ENCODE results near the gene SRSF4. TPM values are rescaled to one million over a fixed set of nuclear protein-coding genes. Genes with fewer than 3 reads are reported as not detected.

SRSF4 gene
- total RNA-seq, 1 donor from 2014 or later: 111 TPM

DNA sequence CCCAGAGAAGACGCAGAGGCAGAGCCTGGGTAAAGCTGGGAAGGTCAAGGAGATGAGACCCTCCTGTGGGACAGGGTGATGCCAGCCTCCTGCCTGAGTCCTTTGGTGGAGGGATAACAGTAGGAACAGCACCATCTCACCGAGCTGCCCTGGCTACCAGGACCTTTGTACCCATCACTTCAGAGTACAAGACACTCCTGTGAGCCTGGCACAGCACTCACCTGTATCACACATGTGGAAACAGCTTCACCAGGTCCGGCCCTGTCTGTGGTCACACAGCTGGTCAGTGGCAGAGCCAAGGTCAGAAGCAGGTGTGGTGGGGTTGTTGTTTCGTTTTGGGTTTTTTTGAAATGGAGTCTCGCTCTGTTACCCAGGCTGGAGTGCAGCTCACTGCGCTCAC, 53.0 kb downstream of the SRSF4 start:
- Mint-ChIP-seq H3K27me3 (peaks cover 6% of the 10 kb centered on the region), H3K4me1 (ENCODE audit: low read depth) (peaks cover 8% of the 10 kb centered on the region), H3K27ac (no peak overlapping the region), H3K4me3 (ENCODE audit: low read depth) (no peak overlapping the region), H3K9me3 (ENCODE audit: low read depth) (no peaks in the 10 kb centered on the region), H3K36me3 (ENCODE audit: insufficient read depth) (no peaks in the 10 kb centered on the region)
- no peak for DNase-seq (ENCODE audit: low spot score, unreplicated experiment)
- TF ChIP-seq, protein P1, sequence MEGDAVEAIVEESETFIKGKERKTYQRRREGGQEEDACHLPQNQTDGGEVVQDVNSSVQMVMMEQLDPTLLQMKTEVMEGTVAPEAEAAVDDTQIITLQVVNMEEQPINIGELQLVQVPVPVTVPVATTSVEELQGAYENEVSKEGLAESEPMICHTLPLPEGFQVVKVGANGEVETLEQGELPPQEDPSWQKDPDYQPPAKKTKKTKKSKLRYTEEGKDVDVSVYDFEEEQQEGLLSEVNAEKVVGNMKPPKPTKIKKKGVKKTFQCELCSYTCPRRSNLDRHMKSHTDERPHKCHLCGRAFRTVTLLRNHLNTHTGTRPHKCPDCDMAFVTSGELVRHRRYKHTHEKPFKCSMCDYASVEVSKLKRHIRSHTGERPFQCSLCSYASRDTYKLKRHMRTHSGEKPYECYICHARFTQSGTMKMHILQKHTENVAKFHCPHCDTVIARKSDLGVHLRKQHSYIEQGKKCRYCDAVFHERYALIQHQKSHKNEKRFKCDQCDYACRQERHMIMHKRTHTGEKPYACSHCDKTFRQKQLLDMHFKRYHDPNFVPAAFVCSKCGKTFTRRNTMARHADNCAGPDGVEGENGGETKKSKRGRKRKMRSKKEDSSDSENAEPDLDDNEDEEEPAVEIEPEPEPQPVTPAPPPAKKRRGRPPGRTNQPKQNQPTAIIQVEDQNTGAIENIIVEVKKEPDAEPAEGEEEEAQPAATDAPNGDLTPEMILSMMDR (IDR thresholded peaks at IDR 0.05; ENCODE audit: unreplicated experiment): no peak

DNA sequence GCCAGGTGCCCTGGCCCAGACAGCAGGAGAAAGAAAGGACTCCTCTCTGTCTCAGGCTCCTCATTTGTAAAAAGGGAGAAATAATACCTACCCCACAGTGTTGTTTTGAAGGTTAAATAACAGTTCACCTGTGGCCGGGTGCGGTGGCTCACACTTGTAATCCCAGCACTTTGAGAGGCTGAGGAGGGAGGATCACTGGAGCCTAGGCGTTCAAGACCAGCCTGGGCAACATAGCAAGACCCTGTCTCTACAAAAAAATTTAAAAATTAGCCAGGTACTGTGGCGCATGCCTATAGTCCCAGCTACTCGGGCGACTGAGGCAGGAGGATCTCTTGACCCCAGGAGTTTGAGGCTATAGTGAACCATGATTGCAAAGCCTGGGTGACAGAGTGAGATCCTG, 55.5 kb downstream of the SRSF4 start:
- TF ChIP-seq, protein P1 (IDR thresholded peaks at IDR 0.05; ENCODE audit: unreplicated experiment): no peak
- Mint-ChIP-seq H3K4me1 (ENCODE audit: low read depth) (peaks cover 8% of the 10 kb centered on the region), H3K9me3 (ENCODE audit: low read depth) (no peaks in the 10 kb centered on the region), H3K4me3 (ENCODE audit: low read depth) (peak overlapping the region; percentile 67), H3K27ac (peak overlapping the region; percentile 96), H3K27me3 (peaks cover 6% of the 10 kb centered on the region), H3K36me3 (ENCODE audit: insufficient read depth) (no peaks in the 10 kb centered on the region)
- no peak for DNase-seq (ENCODE audit: low spot score, unreplicated experiment)

DNA sequence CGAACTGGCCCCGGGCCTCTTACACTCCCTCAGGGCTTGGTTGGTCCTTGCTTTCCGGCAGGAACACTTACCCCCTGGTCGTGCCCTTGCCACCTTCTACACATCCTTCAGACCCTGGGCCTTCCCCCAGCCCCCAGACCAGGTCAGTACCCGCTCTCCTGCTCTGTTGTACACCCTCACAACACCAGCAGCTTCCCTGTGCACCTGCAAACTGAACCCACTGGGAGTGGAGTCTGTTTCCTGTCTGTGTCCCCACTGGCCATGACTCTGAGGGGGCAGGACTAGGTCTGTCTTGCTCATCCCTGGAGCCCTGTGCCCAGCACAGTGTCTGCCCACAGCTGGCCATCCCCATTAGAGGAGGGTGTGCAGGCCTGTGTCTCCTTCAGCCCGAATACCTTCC, 55.9 kb downstream of the SRSF4 start:
- no peaks in the 10 kb centered on the region for H3K9me3 Mint-ChIP-seq (ENCODE audit: low read depth)
- H3K36me3 Mint-ChIP-seq (ENCODE audit: insufficient read depth): peaks cover under 1% of the 10 kb centered on the region
- TF ChIP-seq, protein P1 (IDR thresholded peaks at IDR 0.05; ENCODE audit: unreplicated experiment): no peak
- peak overlapping the region; percentile 96 for H3K27ac Mint-ChIP-seq
- no peak for DNase-seq (ENCODE audit: low spot score, unreplicated experiment)
- peak overlapping the region; percentile 67 for H3K4me3 Mint-ChIP-seq (ENCODE audit: low read depth)
- H3K4me1 Mint-ChIP-seq (ENCODE audit: low read depth): peaks cover 8% of the 10 kb centered on the region
- peaks cover 8% of the 10 kb centered on the region for H3K27me3 Mint-ChIP-seq

DNA sequence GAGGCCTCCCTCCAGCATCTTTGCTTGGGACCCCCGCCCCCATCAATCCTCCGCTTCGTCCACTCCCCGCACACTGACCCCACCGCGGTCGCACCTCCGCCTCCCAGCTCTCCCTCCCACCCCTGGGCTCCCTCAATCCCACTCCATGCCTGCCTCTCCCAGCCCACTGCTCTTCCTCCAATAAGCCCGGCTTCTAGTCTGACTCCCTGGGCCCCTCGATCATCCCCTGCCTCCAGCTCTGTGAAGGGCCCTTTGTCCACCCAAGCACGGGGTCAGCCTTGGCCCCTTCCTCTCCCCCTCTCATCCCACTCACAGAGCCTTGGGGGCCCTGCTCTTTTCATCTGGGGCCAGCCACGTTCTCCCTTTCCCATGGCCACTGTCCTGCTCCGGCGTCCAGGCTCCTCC, 56.5 kb downstream of the SRSF4 start:
- H3K27ac Mint-ChIP-seq: peak overlapping the region; percentile 96
- TF ChIP-seq, protein P1 (IDR thresholded peaks at IDR 0.05; ENCODE audit: unreplicated experiment): no peak
- DNase-seq (ENCODE audit: low spot score, unreplicated experiment): no peak
- H3K27me3 Mint-ChIP-seq: peaks cover 11% of the 10 kb centered on the region
- no peaks in the 10 kb centered on the region for H3K9me3 Mint-ChIP-seq (ENCODE audit: low read depth)
- H3K36me3 Mint-ChIP-seq (ENCODE audit: insufficient read depth): peaks cover 1% of the 10 kb centered on the region
- peak overlapping the region; percentile 67 for H3K4me3 Mint-ChIP-seq (ENCODE audit: low read depth)
- H3K4me1 Mint-ChIP-seq (ENCODE audit: low read depth): peaks cover 8% of the 10 kb centered on the region

DNA sequence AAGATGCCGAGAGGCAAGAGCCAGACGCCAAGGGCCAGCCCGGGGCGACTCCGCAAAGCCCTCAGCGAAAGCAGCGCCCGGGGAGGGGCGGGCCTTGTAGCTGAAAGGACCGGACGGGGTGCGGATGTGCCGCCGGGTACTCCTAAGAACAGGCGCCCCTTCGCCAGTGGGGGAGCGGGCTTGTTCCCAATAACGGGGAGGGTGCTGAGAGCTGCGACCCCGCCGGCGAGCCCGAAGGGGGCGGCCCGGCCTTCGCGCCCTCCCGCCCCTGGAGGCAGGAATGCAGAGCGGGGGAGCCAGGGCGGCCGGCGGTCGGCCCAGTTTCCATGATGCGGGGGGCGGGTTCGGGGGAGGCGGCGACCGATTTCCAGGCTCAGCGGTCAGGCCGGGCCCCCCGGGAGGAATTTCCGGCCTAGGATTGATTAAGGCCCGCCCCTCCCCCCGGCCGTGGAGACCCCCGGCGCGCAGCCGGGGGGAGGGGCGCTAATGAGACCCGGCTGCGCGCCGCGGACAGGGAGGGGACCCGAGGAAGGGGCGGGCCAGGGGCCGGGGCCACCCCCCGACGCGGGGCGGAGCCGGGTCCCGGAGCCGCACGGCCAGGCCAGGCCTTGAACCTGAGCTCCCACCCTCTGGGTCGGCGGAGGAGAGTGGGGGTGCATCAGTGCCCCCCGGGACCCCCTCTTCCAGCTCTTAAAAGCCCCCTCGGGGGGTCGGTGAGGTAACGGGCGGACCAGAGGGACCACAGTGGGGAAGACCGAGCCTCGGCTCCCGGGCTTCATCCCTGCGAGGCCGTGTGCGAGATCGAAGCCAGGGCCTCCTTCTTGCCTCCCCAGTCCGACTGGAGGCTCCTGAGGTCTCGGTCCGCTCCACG, 57.1 kb downstream of the SRSF4 start:
- TF ChIP-seq, protein P1 (IDR thresholded peaks at IDR 0.05; ENCODE audit: unreplicated experiment): peak; percentile 80
- peaks cover 4% of the 10 kb centered on the region for H3K36me3 Mint-ChIP-seq (ENCODE audit: insufficient read depth)
- peaks cover 17% of the 10 kb centered on the region for H3K27me3 Mint-ChIP-seq
- no peaks in the 10 kb centered on the region for H3K9me3 Mint-ChIP-seq (ENCODE audit: low read depth)
- peak overlapping the region; percentile 96 for H3K27ac Mint-ChIP-seq
- H3K4me1 Mint-ChIP-seq (ENCODE audit: low read depth): peaks cover 8% of the 10 kb centered on the region
- peak; percentile 85 for DNase-seq (ENCODE audit: low spot score, unreplicated experiment)
- H3K4me3 Mint-ChIP-seq (ENCODE audit: low read depth): peak overlapping the region; percentile 70
